HCT116 (cell line): ENCODE measurements around the gene FBN1.

ENCODE experiments used
- CBX3 ChIP-seq: IDR thresholded peaks from 2 replicates; pipeline ENCODE4 v1.6.1; 2012; ENCODE audit warnings: low read depth
- CEBPB ChIP-seq: IDR thresholded peaks from 2 replicates; pipeline ENCODE4 v1.6.1; 2012; ENCODE audit warnings: low read depth
- EZH2 ChIP-seq: fragments of 200-600 bp; sonication (generic); IDR thresholded peaks from 2 replicates; pipeline ENCODE4 v1.6.1; 2017; ENCODE audit warnings: antibody characterized with exemption, mixed run types
- POLR2A ChIP-seq: IDR thresholded peaks from 2 replicates; pipeline ENCODE4 v1.7.0; 2011; ENCODE audit warnings: borderline replicate concordance; ENCODE audit not compliant: insufficient read depth, insufficient read length; ENCODE audit errors: extremely low read depth
- SIN3A ChIP-seq: IDR thresholded peaks from 2 replicates; pipeline ENCODE4 v1.6.1; 2012; ENCODE audit warnings: low read depth
- ZFX ChIP-seq: fragments of 450-650 bp; IDR thresholded peaks from 2 replicates; pipeline ENCODE4 v1.6.1; 2017
- ZNF274 ChIP-seq: fragments of 200-500 bp; sonication (Bioruptor generic); IDR thresholded peaks from 2 replicates; pipeline ENCODE4 v1.6.1; 2014; ENCODE audit warnings: mild to moderate bottlenecking, low read depth, low read length, inconsistent platforms
- TF ChIP-seq, protein P1 (sequence below), 3 experiments: fragments of 200-600 bp in 1 of 3; sonication (generic) in 1 of 3; IDR thresholded peaks in 2 of 3; conservative IDR thresholded peaks in 1 of 3; 2 replicates each; pipeline ENCODE4 v1.5.1; 2012 to 2017; ENCODE audit warnings: low read depth in 2 of 3, low read length in 2 of 3, antibody characterized with exemption in 1 of 3, borderline replicate concordance in 1 of 3, control low read depth in 1 of 3, mild to moderate bottlenecking in 1 of 3, mixed read lengths in 1 of 3, mixed run types in 1 of 3, moderate library complexity in 1 of 3; ENCODE audit not compliant: insufficient read depth in 1 of 3
- TF ChIP-seq, protein P2 (sequence below): IDR thresholded peaks from 2 replicates; pipeline ENCODE4 v1.6.1; 2012
- TF ChIP-seq, protein P3 (sequence below): IDR thresholded peaks from 2 replicates; pipeline ENCODE4 v1.6.1; 2011; ENCODE audit warnings: mild to moderate bottlenecking, low read length, moderate library complexity; ENCODE audit not compliant: insufficient replicate concordance; ENCODE audit errors: extremely low read depth

DNA sequence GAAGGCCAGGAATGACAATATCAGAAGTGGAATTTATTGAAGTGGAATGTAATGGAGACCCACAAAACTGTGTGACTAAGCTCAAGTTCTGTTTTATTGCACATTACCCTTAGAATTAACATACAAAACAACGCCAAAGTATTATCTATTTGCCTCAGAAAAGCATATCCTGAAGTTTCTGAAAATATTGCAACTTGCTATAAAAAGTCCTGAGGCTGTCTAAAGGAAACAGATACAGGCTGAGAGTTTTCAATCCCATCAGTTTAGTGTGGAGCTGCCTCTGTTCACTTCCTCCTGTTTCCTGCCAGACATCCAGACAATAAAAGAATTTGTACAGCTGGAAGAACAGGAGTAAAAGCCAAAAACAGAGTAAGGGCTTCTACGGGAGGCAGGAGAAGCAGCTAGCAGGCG lies 108.8 kb downstream of the FBN1 start:
- TF ChIP-seq, protein P1, sequence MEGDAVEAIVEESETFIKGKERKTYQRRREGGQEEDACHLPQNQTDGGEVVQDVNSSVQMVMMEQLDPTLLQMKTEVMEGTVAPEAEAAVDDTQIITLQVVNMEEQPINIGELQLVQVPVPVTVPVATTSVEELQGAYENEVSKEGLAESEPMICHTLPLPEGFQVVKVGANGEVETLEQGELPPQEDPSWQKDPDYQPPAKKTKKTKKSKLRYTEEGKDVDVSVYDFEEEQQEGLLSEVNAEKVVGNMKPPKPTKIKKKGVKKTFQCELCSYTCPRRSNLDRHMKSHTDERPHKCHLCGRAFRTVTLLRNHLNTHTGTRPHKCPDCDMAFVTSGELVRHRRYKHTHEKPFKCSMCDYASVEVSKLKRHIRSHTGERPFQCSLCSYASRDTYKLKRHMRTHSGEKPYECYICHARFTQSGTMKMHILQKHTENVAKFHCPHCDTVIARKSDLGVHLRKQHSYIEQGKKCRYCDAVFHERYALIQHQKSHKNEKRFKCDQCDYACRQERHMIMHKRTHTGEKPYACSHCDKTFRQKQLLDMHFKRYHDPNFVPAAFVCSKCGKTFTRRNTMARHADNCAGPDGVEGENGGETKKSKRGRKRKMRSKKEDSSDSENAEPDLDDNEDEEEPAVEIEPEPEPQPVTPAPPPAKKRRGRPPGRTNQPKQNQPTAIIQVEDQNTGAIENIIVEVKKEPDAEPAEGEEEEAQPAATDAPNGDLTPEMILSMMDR (IDR thresholded peaks at IDR 0.05 in 2 of 3, conservative IDR thresholded peaks at IDR 0.05 in 1 of 3; ENCODE audit: borderline replicate concordance in 1 of 3, insufficient read depth in 1 of 3, low read depth in 2 of 3, low read length in 2 of 3) = no peak
- TF ChIP-seq CEBPB (no peak), ZNF274 (no peak), CBX3 (no peak), ZFX (no peak), POLR2A (no peak), EZH2 (no peak), SIN3A (no peak)
- TF ChIP-seq, protein P2, sequence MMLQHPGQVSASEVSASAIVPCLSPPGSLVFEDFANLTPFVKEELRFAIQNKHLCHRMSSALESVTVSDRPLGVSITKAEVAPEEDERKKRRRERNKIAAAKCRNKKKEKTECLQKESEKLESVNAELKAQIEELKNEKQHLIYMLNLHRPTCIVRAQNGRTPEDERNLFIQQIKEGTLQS = no peak
- TF ChIP-seq, protein P3, sequence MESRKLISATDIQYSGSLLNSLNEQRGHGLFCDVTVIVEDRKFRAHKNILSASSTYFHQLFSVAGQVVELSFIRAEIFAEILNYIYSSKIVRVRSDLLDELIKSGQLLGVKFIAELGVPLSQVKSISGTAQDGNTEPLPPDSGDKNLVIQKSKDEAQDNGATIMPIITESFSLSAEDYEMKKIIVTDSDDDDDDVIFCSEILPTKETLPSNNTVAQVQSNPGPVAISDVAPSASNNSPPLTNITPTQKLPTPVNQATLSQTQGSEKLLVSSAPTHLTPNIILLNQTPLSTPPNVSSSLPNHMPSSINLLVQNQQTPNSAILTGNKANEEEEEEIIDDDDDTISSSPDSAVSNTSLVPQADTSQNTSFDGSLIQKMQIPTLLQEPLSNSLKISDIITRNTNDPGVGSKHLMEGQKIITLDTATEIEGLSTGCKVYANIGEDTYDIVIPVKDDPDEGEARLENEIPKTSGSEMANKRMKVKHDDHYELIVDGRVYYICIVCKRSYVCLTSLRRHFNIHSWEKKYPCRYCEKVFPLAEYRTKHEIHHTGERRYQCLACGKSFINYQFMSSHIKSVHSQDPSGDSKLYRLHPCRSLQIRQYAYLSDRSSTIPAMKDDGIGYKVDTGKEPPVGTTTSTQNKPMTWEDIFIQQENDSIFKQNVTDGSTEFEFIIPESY = no peak
